GM18870 (cell line): ENCODE data around the gene CHAF1A.

Experiments used
- ATAC-seq: cut with Tn5 transposase; IDR thresholded peaks from one replicate; pipeline ENCODE4 v1.9.1; 2021; ENCODE audit warnings: moderate library complexity; ENCODE audit not compliant: unreplicated experiment

Gene CHAF1A

DNA sequence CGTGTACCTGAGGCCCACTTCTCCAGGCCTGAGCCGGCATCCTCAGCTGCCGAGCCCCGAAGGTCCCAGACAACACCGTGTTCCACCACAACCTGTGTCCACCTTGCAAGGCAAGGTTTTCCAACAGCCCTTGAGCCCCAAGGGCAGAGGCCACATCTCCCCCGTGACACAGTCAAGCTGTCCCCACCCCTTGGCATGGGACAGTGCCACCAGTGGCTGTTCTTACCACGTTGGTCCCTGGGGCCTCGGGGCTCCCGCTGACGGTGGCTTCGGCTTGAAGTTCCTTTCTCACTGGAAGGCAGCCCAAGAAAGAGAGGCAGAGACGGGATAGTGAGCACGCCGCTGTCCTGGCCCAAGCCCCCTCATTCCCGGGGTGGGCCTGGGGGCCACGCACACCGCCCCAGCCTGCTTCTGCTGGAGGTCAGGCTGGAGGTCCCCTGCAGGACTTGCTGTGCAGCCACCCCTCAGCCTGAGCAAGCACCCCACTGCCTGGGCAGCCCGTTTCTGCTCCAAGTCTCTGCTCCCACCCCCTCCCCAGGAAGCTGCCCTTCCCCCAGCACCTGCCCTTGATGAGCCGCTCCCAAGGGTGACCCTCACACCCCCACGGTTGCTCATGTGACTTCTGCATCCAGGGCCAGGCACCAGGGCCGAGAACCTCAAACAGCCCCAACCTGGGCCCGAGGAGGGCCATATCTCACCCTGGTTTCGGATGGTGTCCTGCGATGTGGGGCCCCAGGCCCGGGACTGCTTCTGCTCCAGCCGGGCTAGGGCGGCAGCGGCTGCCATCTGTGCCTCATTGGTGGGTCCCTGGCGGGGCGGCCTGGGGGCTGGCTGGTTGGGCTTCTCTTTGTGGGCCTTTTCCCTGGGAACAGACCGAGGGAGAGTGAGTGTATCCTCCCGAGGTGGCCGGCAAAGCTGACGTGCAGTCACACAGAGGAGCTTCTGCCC, 51.1 kb downstream of the CHAF1A start:
- no peak for ATAC-seq

DNA sequence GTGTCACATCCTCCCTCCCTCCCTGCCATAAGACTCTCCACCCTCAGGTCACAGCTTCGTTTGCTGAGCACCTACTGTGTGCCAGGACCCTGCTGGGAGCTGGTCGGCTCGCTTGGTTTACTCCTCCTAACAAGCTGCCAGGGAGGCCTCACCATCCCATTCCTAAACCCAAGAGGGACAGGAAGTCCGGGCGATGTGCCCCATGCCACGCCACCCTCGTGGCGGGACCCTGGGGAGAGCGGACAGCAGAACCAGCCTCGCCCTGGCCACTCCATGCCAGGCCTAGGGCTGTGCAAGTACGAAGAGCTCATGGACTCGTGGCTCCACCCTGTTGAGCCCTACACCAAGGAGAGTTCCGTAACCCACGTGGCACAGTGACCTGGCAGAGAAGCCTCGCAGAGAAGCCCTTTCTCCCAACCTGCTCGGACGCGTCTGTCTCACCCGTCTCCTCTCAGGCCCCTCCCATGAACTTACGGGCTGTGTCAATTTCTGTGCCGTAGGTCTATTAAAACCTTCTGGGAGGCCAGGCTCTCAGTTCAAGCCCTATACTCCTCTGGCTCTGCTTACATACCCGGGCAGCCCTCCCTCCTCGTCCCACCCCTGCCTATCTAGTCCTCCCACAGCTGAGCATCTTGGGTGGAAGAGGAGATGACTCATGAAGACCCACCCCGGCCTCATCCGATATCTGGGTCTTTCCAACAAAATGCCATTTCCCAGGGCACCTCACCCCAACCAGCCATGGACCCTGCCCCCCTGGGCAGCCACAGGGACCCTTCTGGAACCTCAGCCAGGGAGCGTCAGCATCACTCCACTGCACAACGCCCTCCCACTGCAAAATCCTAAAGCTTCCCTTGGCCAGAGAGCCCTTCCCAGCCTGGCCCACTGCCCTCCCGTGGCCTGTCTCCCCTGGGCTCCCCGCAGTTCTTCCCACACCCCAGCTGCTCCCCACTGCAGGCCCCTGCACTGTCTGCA, 52.6 kb downstream of the CHAF1A start:
- no peak for ATAC-seq

DNA sequence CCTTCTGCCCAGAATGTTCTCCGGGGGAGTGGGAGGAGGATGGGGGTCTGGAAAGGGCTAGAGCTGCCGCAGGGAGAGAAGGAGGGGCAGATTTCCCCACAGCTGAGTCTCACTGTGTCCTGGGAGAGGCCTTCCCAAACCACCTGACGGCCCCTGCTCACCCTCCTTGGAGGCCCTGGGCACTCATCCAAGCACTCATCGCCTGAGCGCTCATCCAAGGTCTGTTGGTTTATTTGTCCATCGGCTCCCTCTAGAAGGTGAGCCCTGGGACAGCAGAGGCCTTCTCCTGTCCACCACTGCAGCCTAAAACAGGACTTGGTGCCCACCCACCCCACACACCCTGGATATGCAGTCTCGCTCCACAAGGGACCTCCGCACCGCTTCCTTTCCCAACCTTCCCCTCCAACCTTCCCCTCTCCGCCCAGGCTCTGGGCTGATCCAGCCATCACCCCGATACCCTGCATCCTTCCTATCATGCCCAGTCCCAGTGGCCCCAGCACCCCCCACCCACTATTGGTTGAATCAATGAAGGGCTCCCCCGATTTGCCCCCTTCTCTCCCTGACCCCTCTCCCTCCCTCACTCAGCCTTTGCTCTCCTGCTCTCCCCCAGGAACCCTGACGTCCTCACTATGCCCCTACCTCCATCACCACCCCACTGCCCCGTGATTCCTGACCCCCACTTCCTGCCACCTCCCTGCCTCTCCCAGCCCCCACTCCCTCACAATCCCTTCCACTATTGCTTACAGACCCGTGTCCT, 53.5 kb downstream of the CHAF1A start:
- ATAC-seq, result no peak

DNA sequence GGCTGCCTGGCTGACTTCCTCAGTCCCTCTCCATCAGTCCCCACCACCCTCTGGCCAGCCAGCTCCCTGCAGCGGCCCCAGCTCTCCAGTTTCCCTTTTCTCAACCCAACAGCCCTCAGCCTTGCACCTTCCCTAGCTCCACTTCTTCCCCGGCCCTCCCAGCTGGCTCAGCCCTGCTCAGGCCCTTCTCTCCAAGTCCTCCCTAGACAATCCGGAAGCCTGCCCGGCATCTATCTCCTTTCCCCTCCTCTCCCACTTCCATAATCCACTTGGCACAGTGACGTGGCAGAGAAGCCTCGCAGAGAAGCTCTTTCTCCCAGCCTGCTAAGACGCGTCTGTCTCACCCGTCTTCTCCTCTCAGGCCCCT, 54.0 kb downstream of the CHAF1A start:
- ATAC-seq, result no peak

- no peak for ATAC-seq
Measured at GRCh38 chr19:4456843-4457653, 54.6 kb downstream of the CHAF1A start.

- peak; percentile 82 for ATAC-seq
Measured at GRCh38 chr19:4457654-4458395, 55.4 kb downstream of the CHAF1A start, which contains the start of gene UBXN6. UBXN6 (minus strand) TSS chr19:4457794; CDS start chr19:4457697, 97 bp downstream.

GRCh38 chr19:4464815-4465581, 62.6 kb downstream of the CHAF1A start:
- ATAC-seq, result no peak

GRCh38 chr19:4467835-4468234, 65.4 kb downstream of the CHAF1A start:
- ATAC-seq, result no peak

- peak; percentile 93 for ATAC-seq
Measured at GRCh38 chr19:4471403-4472173, 69.1 kb downstream of the CHAF1A start.

- ATAC-seq, result no peak
Measured at GRCh38 chr19:4472174-4472974, 69.9 kb downstream of the CHAF1A start, which contains the start of gene HDGFL2. HDGFL2 (plus strand) TSS chr19:4472297; CDS start chr19:4472351, 54 bp downstream.

DNA sequence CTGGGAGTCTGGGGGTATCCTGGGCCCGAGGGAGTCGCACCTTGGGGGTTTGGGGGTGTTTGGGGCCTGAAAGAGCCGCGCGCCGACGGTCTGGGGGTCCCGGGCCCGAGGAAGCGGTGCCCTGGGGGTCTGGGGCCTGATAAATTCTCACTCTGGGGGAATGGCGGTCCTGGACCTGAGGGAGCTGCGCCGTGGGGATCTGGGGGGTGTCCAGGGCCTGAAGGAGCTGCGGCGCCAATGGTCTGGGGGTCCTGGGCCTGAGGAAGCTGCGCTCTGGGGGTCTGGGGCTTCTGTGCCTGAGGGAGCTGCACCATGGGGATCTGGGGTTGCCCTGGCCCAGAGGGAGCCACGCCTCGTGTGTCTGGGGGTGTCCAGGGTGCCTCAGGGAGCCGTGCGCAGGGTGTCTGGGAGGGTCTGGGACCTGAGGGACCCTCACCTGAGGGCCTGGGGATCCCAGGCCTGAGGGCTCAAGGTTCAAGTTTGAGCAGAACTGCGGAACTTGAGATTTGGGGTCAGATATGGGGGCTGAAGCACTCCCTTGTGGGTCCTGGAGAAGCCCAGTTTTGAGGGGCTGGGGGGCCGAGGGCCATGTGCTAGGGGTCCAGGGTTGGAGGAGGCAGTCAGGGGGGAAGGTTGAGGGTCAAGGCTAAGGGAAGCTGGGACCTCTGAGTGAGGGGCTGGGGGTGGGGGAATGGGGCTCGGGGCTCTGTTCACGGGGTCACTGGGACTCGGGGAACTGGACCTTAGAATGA, 70.7 kb downstream of the CHAF1A start:
- no peak for ATAC-seq

- ATAC-seq, result no peak
Measured at GRCh38 chr19:4473763-4474513, 71.5 kb downstream of the CHAF1A start.

- no peak for ATAC-seq
Measured at GRCh38 chr19:4474514-4475022, 72.1 kb downstream of the CHAF1A start.

DNA sequence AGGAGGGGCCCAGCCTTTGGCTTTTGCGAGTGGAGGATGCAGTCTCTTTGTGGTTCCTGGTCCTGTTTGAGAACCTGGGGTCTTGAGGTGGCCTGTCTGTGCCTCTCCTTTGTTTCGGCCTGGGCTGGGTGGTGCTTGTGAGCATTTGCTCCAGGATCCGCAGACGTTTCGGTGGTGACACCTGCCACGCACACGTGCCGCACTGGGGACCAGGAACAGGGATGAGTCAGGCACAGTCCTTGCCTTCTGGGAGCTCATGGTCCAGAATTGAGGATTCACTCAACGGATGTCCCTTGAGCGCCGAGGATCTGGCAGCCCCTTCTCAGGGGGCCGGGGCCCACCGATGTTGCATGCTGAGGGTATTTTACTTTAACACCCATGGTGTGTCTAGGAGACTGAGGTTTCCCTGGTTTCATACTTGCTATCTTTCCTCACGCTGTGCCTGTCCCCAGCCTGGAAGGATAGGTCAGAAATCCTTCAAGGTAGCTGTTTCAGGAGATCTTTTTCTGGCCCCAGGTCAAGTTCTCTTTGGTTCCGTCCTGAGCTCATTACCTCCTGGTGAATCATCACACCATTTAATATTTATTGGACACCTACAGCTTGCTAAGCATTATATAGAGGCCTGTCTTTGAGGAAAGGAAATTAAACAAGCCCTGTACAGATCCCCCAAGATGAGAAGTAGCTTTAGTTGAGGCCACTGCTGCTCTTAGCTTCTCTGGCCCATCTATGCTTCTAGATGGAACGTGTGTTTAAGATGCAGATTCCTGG, 74.8 kb downstream of the CHAF1A start:
- no peak for ATAC-seq
